Calu3 (cell line): ENCODE data around the gene SLCO3A1. TPM values are rescaled to one million over a fixed set of nuclear protein-coding genes. Genes with fewer than 3 reads are reported as not detected.

Experiments
- BruUV-seq: library from RNA; stranded (reverse); fragments of 400-500 nt; replicated peaks from 2 replicates; lab custom pipeline; 2021; lab: Mats Ljungman, UMichigan
- CTCF ChIA-PET: fragments of 300-600 bp; sonication (Branson Sonifier 250); formaldehyde crosslinking; loops from one replicate; lab custom pipeline; 2022; ENCODE audit warnings: antibody characterized with exemption; lab: Charles Lee
- DNase-seq: peaks from one replicate; pipeline ENCODE4 v3.0.0; 2022
- H3K27ac Mint-ChIP-seq: one replicate; pipeline ENCODE4 v1.8.0; 2022; ENCODE audit warnings: mixed read lengths; ENCODE audit not compliant: unreplicated experiment
- H3K27me3 Mint-ChIP-seq: one replicate; pipeline ENCODE4 v1.8.0; 2022; ENCODE audit warnings: mixed read lengths; ENCODE audit not compliant: unreplicated experiment
- H3K36me3 Mint-ChIP-seq: one replicate; pipeline ENCODE4 v1.8.0; 2022; ENCODE audit warnings: mild to moderate bottlenecking, moderate library complexity, mixed read lengths; ENCODE audit not compliant: insufficient read depth, unreplicated experiment
- H3K4me1 Mint-ChIP-seq: one replicate; pipeline ENCODE4 v1.8.0; 2022; ENCODE audit warnings: mild to moderate bottlenecking, low read depth, mixed read lengths; ENCODE audit not compliant: unreplicated experiment
- H3K4me3 Mint-ChIP-seq: one replicate; pipeline ENCODE4 v1.8.0; 2022; ENCODE audit warnings: mild to moderate bottlenecking, low read depth, moderate library complexity, mixed read lengths; ENCODE audit not compliant: unreplicated experiment
- H3K9me3 Mint-ChIP-seq: one replicate; pipeline ENCODE4 v1.8.0; 2022; ENCODE audit warnings: low read depth, mixed read lengths; ENCODE audit not compliant: unreplicated experiment
- CTCF ChIP-seq: fragments of 200-600 bp; IDR thresholded peaks from one replicate; pipeline ENCODE4 v1.8.0; 2022; ENCODE audit warnings: antibody characterized with exemption; ENCODE audit not compliant: unreplicated experiment
- intact Hi-C: fragments of 100-400 bp; cut with micrococcal nuclease; formaldehyde crosslinking; loops from one replicate; pipeline ENCODE4 v1.10.0; 2022; ENCODE audit not compliant: unreplicated experiment
- total RNA-seq: library from RNA; stranded (reverse); gene quantifications from 2 replicates; pipeline ENCODE4 v1.2.3, GENCODE V29; 2022

Gene SLCO3A1
- total RNA-seq, 1 experiment from 2014 or later, result 65.9 TPM

- intact Hi-C loops, result no loop called here
- H3K27ac Mint-ChIP-seq, result no peak overlapping the region
- DNase-seq, result no peak
- CTCF ChIA-PET, result interaction anchor here (0.5 kb wide), 1 partner anchor 771 kb away, joined by 8 read pairs; no protein-coding TSS in a partner anchor
- no peaks in the 10 kb centered on the region for H3K36me3 Mint-ChIP-seq
- no TSS peak for BruUV-seq
- no peak overlapping the region for H3K4me3 Mint-ChIP-seq
- H3K4me1 Mint-ChIP-seq, result peaks cover 22% of the 10 kb centered on the region
- no peaks in the 10 kb centered on the region for H3K27me3 Mint-ChIP-seq
- H3K9me3 Mint-ChIP-seq, result no peaks in the 10 kb centered on the region
- no peak for TF ChIP-seq CTCF
Measured at GRCh38 chr15:91929509-91929908, 76.0 kb downstream of the SLCO3A1 start.

GRCh38 chr15:91930092-91930491, 76.6 kb downstream of the SLCO3A1 start:
- H3K27me3 Mint-ChIP-seq, result no peaks in the 10 kb centered on the region
- H3K27ac Mint-ChIP-seq, result no peak overlapping the region
- CTCF ChIA-PET, result interaction anchor here (0.6 kb wide), 1 partner anchor 951 kb away, joined by 4 read pairs; no protein-coding TSS in a partner anchor
- TF ChIP-seq CTCF, result no peak
- H3K4me1 Mint-ChIP-seq, result peaks cover 16% of the 10 kb centered on the region
- no peaks in the 10 kb centered on the region for H3K9me3 Mint-ChIP-seq
- BruUV-seq, result no TSS peak
- intact Hi-C loops, result no loop called here
- H3K36me3 Mint-ChIP-seq, result no peaks in the 10 kb centered on the region
- no peak overlapping the region for H3K4me3 Mint-ChIP-seq
- DNase-seq, result no peak

- TF ChIP-seq CTCF, result no peak
- Mint-ChIP-seq H3K36me3 (peaks cover 20% of the 10 kb centered on the region), H3K9me3 (no peaks in the 10 kb centered on the region), H3K4me1 (peaks cover 31% of the 10 kb centered on the region), H3K27ac (no peak overlapping the region), H3K4me3 (no peak overlapping the region), H3K27me3 (no peaks in the 10 kb centered on the region)
- DNase-seq, result no peak
- intact Hi-C loops, result no loop called here
- CTCF ChIA-PET, result interaction anchor here (1.2 to 1.6 kb wide), 2 partner anchors 8 to 11 kb away, joined by 3 to 6 read pairs; no protein-coding TSS in a partner anchor
- BruUV-seq, result no TSS peak
Measured at GRCh38 chr15:91936182-91936775, 82.8 kb downstream of the SLCO3A1 start.

- no peak overlapping the region for H3K27ac Mint-ChIP-seq
- CTCF ChIA-PET, result interaction anchor here (0.5 to 1.6 kb wide), 3 partner anchors 9 to 69 kb away, joined by 3 to 6 read pairs (median 3); no protein-coding TSS in a partner anchor
- no peaks in the 10 kb centered on the region for H3K9me3 Mint-ChIP-seq
- intact Hi-C loops, result no loop called here
- H3K27me3 Mint-ChIP-seq, result no peaks in the 10 kb centered on the region
- peaks cover 26% of the 10 kb centered on the region for H3K36me3 Mint-ChIP-seq
- DNase-seq, result no peak
- H3K4me1 Mint-ChIP-seq, result peaks cover 38% of the 10 kb centered on the region
- no peak for TF ChIP-seq CTCF
- no TSS peak for BruUV-seq
- no peak overlapping the region for H3K4me3 Mint-ChIP-seq
Measured at GRCh38 chr15:91936927-91937326, 83.4 kb downstream of the SLCO3A1 start.
